Kidney capillary endothelial cell (primary cell): Measurements from ENCODE around the gene SPDL1.
"Not testable (repeated sequence)": the region's sequence is repeated elsewhere in the genome, so short reads cannot be mapped to it uniquely, and the experiment has no call there.

ENCODE experiments used
- DNase-seq: peaks from one replicate; pipeline ENCODE4 v3.0.0-alpha.2; 2018; ENCODE audit warnings: low spot score

Gene SPDL1

DNA sequence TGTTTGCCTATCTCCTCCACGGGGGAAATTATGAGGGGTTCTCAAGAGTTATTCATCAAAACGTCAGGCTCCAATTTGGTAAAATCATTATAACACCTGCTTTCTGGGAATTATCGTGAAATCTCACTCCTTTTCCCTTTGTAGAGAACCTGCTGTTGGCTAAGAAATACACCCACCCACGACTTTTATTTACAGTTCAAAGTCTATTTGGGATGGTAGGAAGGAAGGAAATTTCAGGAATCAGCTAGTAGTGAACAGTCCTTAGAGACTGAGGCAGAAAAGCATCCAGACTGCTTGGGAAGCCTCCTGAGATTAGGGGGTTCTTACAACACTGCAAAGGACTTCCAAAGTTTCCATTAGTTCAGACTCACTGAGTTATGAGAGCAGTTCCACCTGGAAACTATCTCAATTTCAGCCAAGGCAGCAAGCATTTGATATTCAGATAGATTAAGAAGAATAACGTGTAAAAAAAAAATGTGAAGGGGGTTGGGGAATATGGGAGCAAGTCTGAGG lies 9.4 kb upstream of the SPDL1 start:
- DNase-seq = no peak

DNA sequence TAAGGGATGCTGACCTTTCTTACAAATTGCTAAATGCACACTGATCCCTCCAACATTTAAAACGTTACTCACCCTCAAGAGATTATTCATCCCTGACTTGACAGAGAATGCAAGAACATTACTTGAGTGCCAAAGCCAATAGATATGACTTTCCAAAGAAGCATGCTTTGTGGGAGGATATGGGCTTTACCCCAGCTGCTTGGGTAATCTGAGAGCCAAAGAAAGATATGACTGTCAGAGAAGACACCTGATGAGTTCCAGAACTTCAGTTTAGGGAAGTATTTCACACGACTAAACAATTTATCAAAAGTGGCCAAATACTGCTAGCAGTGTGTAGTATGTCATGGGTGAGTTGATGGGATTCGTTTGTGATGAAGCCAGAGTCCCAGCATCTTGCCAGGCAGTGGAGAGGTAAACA lies 7.4 kb upstream of the SPDL1 start:
- DNase-seq = no peak

DNA sequence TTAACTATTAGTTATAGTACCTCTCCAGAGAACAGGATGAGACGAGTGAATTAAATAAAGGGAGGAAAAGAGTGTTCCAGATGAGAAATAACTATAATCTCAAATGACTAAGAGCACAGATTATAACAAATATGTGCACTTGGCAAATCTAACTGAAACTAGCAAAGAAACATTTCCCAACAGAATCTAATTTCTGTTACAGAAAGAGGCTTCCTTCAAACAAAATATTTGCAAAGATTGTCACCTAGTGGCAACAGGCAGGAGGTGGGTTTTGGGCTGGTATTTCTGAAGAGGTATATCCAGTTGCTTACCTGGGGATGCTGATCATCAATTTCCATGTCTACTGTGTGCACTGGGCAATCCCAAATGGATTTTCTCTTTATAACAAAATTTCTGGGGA lies 5.6 kb upstream of the SPDL1 start:
- no peak for DNase-seq

DNA sequence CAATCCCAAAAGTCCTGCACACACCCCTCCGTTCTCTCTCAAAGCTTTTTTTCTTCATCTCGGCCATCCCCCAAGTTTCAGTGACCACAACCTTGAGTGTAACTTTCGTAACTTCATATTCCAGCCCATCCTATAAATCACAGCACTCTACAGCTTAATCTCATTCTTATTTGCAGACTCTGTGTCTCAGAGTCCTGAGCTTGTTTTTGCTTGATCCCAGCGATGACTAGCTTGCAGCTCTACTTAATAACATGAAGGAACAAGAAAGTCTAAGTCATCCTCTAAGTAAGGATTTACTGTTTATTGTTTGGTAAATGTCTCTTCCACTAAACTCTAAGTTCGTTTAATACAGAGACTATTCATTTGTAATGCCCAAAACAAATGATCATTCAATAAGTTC lies 2.6 kb upstream of the SPDL1 start:
- no peak for DNase-seq

DNA sequence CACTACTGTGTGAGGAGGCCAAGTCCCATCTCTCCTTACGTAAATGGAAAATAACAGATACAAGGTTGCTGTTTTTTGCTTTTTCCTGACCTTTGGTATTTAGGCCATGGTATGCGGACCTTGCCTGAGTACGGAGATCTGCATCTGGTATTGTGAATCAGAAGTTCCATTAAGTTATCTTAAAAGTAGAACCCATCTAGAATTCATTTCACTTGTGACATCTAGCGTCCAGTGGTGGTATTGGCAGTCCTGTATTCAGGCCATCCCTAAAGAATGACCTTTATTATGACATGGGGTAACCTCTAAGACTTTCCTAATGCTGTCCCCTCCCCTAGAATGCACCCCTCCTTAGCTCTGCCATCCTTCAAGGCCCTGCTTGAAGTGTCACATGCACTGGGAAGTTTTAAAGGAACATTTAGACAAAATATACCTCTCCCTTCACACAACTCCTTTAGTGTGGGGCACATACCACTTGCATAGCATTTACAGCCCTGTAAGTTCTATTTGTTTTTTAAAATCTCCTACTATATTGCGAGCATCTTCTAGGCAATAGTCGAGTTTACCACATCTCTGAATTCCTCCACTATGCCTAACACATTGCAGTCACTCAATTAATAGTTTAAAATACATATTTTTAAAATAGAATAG lies 1.9 kb upstream of the SPDL1 start:
- peak; percentile 59 for DNase-seq

DNA sequence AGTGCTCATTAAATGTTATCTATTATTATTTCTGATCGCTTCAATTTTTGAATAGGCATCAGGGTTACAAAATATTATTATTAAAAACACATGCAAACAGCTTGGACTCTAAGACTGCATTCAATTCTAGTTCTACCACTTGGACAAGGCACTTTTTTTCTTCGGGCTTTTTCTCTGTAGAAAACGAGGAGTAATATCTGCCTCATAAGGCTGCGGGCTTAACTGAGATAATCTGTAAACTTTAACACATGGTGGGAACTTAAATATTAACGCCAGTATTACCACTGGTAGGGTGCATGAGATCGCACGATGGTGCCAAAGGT lies 511 bp upstream of the SPDL1 start:
- no peak for DNase-seq

DNA sequence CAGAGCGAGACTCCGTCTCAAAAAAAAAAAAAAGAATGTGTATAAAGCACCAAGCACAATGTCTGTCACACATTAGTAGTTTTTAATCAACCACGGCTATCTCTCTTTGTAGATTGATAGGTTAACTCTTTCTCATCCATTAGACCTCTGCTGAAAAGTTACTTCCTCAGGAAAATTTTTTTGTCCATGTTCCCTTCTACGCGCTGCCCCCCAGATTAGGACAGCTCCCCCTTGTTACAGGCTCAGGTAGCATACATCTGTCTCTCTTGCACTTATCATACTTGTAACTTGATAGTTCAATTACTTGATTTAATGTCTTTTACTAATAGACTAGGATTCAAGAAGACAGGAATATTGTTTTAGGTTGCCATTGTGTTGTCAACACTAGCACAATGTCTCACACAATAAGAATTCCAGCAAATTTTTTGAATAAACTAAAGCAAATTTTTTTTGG lies 1.5 kb downstream of the SPDL1 start:
- no peak for DNase-seq

DNA sequence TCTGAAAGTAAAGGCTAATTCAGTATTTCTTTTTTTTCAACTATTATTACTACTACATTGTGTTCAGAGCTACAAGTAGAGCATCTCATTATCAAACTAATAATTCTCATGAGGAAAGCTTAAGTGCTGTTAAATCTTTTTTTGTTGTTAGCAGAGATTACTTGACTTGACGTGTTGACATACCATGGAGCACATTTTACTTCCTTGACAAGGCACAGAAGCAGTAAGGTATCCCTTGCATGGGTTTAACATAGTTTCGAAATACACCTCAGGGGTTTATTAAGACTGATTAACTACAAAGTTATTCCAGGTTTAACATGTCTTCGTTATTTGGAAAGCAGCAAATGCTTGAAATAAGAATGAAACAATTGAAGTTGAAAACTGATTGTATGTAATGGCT lies 7.0 kb downstream of the SPDL1 start:
- no peak for DNase-seq

DNA sequence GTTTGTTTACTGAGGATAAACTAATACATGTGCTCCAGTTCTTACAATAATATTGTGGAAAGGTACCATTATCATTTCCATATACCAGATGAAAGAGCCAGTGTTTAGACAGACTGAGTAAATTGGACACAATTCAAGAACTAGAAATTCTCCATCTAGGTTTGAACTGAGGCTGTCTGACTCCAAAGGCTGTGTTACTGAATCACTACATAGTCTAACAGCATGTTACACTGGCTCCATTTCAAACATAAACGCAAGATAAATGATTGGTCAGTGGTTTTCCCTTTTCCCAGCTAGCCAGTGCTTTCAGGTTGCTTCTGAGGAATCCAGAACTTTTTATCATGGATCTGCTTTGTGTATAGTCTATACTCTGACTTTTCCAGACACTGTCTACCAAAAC lies 8.1 kb downstream of the SPDL1 start:
- DNase-seq = no peak

DNA sequence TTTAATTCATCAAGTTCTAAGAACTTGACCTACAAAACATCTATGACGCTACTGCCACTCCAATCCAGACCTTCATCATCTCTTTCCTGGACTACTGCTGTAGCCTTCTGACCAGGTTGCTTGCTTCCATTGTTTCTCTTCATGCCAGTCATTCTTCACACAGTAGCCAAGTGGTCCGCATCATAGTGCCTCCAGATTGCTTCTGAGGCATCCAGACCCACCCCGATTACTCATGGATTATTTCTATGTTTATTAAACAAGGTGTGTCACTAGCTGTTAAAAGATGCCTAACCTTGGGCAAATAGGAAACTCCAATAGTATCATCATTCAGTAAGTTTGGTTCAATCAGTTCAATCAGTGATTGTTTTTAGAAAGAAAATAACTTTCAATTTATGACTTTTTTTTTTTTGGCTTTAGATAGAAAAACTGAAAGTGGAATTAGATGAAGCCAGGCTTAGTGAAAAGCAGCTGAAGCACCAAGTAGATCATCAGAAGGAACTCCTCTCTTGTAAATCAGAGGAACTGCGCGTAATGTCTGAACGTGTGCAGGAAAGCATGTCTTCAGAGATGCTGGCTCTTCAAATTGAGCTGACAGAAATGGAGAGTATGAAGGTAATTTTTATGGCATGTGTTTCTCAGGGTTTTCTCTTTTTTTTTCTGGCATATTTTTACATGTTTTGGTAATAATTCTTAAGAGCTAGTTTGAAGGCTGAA lies 9.5 kb downstream of the SPDL1 start:
- DNase-seq = no peak

DNA sequence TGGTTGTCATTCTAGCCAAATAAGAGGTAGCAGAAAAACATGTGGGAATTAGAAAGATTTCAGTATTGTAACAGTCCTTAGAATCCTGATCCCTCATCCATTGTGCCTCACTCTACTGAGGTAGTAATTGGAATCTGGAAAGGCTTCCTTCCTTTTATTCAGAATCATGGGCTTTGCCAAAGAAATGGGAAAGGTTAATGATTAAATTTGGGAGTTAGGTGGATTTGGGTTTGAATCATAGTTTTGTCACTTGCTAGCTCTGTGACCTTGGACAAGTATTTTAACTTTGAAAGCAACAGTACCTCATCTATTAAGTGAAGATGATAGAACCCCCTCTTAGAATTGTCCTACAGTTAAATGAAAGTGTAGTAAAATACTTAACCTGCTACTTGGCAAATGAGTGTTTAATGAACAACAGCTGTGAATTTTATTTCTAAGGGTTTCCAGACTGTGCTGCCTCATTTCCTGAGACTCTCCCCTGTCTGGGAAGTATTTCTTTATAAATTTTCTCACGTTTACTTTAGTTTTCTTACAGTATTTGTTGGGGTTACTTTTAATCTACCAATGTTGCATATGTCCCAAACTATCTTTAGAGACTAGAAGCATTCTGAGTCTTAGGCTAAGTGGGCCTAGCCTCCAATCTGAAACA lies 11.7 kb downstream of the SPDL1 start:
- no peak for DNase-seq

DNA sequence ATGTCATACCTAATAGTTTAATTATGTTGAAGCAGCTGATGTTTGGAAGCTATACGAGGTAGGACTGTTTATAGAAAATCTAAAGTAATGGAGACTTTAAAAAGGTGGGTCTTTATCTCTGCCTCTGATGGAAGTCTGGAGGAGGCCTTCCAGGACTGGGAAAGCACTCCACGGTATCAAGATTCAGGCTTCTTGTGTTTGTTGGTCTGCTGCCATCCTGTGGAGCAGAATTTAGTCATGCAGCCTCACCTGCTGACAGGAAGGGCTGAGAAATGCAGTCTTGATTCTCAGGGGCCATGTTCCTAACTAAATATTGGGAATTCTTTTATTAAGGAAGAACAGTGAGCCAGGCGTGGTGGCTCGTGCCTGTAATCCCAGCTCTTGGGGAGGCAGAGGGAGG lies 15.9 kb downstream of the SPDL1 start:
- no peak for DNase-seq

DNA sequence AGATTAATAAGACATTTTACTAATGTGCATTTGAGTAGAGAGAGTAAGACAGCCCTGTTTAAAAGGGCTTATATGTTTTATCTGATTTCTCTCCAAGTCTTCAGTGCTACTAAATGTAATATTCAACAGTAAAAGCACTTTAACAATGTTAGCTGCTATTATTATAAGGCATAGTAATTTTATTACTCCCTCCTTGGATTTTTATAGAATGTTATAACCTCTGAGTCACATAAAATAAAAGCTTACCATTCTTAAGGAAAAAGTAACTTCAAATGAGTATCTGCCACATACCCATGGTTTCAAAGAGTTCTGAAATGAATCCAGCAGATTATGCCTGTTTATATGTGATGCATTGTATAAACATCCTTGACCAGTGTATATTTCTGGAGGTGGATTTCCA lies 19.0 kb downstream of the SPDL1 start:
- no peak for DNase-seq

DNA sequence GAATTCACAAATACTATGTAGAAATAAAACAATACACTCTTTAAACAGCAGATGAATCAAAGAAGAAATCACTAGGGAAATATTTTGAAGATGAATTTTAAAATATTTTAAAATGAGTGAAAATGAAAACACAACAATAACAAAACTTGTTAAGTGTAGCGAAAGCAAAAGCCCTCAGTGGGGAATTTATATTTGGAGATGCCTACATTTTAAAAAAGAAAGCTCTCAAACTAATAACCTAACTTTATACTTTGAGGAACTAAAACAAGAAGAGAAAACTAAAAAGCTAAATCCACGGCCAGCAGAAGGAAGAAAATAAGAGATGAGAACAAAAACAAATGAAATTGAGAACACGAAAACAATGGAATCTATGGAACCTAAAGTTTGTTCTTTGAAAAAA lies 22.7 kb downstream of the SPDL1 start:
- no peak for DNase-seq

DNA sequence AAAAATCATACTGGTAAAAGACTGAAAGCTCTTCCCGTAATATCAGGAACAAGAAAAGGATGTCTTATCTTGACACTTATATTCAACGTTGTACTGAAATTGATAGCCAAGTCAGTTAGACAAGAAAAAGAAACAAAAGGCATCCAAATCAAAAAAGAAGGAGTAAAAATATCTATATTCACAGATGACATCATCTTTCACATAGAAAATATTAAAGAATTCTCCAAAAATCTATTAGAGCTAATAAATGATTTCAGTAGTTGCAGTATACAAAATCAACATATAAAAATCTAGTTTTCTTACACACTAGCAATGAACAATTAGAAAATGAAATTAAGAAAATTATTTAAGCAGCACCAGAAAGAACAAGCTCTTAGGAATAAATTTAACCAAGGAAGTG lies 24.3 kb downstream of the SPDL1 start:
- no peak for DNase-seq

DNA sequence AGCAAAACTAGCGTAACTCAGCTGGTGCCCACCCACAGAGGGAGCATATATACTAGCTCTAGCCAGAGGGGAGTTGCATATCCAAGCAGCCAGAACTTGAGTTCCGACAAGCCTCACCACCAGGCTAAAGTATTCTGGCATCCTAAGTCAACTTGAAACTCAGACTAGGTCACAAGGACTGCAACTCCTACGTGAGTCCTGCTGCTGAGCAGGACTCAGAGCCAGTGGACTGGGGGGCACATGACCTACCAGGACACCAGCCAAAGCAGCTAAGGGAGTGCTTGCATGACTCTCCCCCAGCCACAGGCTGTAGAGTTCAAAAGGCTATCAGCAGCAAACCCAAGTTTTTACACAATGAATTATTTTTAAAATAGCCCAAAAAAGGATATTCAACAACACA lies 26.1 kb downstream of the SPDL1 start:
- no peak for DNase-seq

DNA sequence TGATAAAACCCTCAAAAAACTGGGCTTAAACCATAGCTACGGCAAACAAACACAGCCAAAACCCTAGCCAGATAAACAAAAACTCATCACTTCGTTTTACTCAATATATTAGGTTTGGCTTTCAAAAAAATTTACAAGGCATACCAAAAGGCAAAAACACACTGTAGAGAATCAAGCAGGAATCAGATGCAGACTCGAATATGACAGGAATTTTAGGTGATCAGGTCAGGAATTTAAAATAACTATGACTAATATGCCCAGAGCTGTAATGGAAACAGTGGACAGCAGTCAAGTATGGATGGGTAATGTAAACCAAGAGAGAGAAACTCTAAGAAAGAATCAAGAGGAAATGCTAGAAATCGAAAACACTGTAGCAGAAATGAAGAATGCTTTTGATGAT lies 27.0 kb downstream of the SPDL1 start:
- peak; percentile 12 for DNase-seq

DNA sequence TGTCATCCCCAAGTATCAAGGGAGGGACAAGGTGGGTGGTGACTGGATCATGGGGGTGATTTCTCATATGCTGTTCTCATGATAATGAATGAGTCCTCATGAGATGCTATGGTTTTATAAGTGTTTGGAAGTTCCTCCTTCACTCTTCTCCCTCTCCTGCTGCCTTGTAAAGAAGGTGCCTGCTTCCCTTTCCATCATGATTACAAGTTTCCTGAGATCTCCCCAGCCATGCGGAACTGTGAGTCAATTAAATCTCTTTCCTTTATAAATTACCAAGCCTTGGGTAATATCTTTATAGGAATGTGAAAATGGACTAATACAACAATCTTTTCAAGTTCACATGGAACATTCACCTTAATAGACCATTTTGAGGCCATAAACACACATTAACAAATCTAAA lies 32.0 kb downstream of the SPDL1 start:
- no peak for DNase-seq

DNA sequence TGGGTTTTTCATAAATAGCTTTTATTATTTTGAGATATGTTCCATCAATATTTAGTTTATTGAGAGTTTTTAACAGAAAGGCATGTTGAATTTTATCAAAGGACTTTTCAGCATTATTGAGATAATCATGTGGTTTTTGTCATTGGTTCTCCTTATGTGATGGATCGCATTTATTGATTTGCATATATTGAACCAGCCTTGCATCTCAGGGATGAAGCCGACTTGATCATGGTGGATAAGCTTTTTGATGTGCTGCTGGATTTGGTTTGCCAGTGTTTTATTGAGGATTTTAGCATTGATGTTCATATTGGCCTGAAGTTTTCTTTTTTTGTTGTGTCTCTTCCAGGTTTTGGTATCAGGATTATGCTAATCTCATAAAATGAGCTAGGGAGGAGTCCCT lies 40.7 kb downstream of the SPDL1 start:
- not testable (repeated sequence) for DNase-seq

DNA sequence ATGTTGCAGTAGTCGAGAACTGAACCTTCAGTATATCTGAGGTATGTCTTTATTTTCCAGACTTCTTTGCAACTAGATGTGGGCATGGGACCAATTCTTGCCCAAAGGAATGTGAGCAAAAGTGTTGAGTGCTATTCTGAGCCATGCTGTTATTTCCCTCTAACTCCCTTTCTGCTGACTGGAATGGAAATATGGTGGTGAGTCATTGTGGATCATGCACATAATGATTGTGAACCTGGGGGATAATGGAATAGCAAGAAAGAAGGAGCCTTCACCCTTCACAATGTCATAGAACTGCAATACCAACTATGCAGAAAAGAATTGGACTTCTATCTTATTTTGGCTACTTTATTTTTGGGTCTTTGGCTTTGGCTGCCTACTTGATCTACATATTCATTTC lies 43.2 kb downstream of the SPDL1 start:
- peak; percentile 77 for DNase-seq

DNA sequence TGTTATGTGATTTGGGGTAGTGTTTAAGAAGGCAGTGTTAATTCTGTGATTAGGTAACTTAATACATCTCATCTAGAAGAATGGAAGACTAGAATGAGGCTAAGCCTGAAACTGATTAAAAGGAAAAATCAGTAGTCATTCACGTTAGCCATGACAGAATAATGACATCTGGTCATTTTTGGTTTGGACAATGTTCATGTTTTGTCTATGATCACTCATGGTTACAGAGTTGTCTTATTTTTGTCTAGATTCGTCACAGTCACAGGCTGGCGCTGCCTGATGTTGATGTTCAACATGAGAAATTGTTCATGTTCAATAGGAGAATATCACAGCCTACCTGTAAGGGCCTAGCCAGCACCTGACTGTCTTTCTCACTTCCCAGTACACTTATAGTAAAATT lies 44.0 kb downstream of the SPDL1 start:
- no peak for DNase-seq

DNA sequence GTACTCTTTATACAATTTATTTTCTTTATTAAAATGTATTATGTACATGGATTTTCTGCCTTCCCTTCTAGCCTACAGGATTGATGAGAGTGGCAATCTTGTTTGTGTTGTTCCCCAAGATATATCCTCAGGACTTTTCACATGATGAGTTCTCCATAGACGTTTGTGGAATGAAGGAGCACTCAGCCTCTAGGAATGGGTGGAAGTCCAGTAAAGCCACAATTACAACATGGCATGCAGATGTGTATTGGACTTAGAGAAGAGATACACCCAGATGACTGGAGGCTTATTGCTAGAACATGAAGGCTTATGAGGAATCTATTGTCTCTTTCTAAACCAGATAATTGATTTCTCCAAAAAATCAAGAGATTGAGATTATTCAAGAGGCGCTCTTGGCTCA lies 45.3 kb downstream of the SPDL1 start:
- no peak for DNase-seq

DNA sequence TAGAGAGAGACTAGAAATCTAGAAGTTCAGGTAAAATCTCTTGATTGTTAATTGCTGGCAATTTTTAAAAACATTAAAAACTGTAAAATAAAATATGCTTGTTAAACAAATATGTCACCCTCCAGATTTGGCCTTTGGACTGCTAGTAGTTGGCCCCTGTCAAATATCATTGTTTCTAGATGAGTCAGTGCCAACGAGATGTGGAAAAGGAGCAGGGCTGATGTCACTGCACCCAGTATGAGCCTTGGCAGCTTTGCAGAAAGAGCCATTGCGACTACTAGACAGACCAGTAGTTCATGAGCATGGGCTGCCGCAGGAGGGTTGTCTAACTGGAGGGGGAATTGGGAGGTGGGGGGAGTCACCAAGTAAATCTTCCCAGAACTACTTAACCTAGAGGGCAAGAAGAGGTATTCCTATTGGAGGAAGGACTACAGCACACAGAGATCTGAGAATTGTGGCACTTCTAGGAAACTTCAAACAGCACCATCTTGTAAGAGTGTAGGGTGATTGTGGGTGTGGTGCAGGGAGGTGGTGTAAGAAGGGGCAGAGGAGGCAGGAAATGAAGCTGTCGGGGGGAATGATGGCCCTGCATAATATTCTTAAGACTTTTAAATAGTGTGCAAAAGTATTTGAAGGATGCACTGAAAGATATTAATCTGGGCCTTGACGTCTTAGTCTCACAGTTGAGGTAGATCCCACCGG lies 46.4 kb downstream of the SPDL1 start:
- peak; percentile 48 for DNase-seq
